Memory B cell (primary cell): ENCODE results near the gene KCNMA1.

ENCODE experiments used
- ATAC-seq: fragments of 150-1000 bp; cut with Tn5 transposase; 2 replicates; pipeline ENCODE4 v1.10.0; 2021; ENCODE audit warnings: low read depth, mild to moderate bottlenecking, moderate library complexity
- DNase-seq, 2 donors: peaks; one replicate each; pipeline ENCODE4 v3.0.0; 2022; ENCODE audit warnings: low spot score in 2 of 2
- H3K27ac Mint-ChIP-seq: one replicate; pipeline ENCODE4 v1.8.0; 2022; ENCODE audit warnings: mild to moderate bottlenecking, moderate library complexity, mixed read lengths
- H3K27me3 Mint-ChIP-seq: one replicate; pipeline ENCODE4 v1.8.0; 2022; ENCODE audit warnings: mixed read lengths
- H3K36me3 Mint-ChIP-seq: one replicate; pipeline ENCODE4 v1.8.0; 2022; ENCODE audit warnings: mild to moderate bottlenecking, mixed read lengths
- H3K4me1 Mint-ChIP-seq: one replicate; pipeline ENCODE4 v1.8.0; 2022; ENCODE audit warnings: mixed read lengths
- H3K4me3 Mint-ChIP-seq: one replicate; pipeline ENCODE4 v1.8.0; 2022; ENCODE audit warnings: mild to moderate bottlenecking, moderate library complexity, mixed read lengths
- H3K9me3 Mint-ChIP-seq: one replicate; pipeline ENCODE4 v1.8.0; 2022; ENCODE audit warnings: mixed read lengths

Gene KCNMA1

DNA sequence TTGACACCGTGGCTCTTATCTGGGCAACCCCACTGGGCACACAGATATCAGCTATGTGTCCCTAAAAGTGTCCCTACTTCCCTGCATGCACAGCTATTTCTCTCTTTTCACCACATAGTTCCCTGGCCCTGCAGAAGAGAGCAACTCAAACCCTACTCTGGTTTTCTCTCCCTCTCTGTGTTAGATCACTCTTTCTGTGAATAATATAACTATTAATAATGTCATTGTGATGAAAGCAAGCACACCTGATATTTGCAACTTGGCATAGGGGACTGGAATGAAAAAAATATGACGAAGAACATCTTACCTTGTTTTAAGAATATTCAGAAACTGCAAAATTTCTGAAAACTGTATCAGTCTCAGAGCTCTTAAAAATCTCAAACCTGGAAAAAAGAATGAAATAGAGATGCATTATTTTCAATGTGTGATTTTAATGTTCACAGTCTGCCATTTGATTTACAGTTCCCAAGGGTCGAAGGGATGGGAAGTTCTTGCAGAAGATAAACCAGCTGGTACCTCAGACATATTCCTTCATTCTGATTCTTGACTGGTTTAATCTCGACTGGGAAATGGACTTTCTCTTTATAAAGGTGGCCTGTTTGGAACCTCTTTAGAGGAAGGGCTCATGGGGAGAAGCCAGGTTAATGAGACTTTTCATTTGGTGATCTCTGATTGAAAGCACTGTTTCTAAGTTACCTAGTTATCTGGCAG, 516.8 kb downstream of the KCNMA1 start:
- no peaks in the 10 kb centered on the region for H3K4me1 Mint-ChIP-seq
- H3K4me3 Mint-ChIP-seq: no peak overlapping the region
- H3K27me3 Mint-ChIP-seq: peaks cover 7% of the 10 kb centered on the region
- no peak overlapping the region for H3K27ac Mint-ChIP-seq
- ATAC-seq: no peak
- no peaks in the 10 kb centered on the region for H3K9me3 Mint-ChIP-seq
- no peaks in the 10 kb centered on the region for H3K36me3 Mint-ChIP-seq
- no peak for DNase-seq

DNA sequence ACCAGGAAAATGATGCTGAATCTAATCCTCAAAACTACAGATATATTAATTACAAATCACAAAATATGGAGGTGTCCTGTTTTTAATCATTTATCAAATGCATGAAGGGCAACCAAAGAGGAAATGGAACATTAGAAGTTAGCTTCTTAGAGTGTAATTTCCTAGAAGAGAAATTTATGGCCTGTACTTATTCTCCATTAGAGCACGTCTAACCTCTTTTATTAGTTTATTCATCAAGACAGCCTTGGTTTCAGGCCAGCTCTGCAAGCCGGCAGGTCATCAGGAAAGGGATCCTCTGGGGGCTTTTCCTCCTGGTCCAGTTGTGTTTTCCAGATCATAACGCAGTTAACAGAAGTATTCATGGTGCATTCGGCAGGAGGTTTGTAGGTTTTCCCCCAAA, 517.6 kb downstream of the KCNMA1 start:
- Mint-ChIP-seq H3K27me3 (peaks cover 2% of the 10 kb centered on the region), H3K9me3 (no peaks in the 10 kb centered on the region), H3K4me1 (no peaks in the 10 kb centered on the region), H3K27ac (no peak overlapping the region), H3K4me3 (no peak overlapping the region), H3K36me3 (no peaks in the 10 kb centered on the region)
- no peak for DNase-seq
- ATAC-seq: no peak

- Mint-ChIP-seq H3K27ac (no peak overlapping the region), H3K27me3 (peaks cover 2% of the 10 kb centered on the region), H3K4me1 (no peaks in the 10 kb centered on the region), H3K9me3 (no peaks in the 10 kb centered on the region), H3K4me3 (no peak overlapping the region), H3K36me3 (no peaks in the 10 kb centered on the region)
- DNase-seq (no peak), ATAC-seq (no peak)
Measured at GRCh38 chr10:77118603-77119282, 518.9 kb downstream of the KCNMA1 start.

GRCh38 chr10:77117501-77117900, 520.1 kb downstream of the KCNMA1 start:
- no peak for DNase-seq
- Mint-ChIP-seq H3K9me3 (no peaks in the 10 kb centered on the region), H3K27ac (no peak overlapping the region), H3K4me1 (no peaks in the 10 kb centered on the region), H3K27me3 (peaks cover 2% of the 10 kb centered on the region), H3K4me3 (no peak overlapping the region), H3K36me3 (no peaks in the 10 kb centered on the region)
- ATAC-seq: no peak

DNA sequence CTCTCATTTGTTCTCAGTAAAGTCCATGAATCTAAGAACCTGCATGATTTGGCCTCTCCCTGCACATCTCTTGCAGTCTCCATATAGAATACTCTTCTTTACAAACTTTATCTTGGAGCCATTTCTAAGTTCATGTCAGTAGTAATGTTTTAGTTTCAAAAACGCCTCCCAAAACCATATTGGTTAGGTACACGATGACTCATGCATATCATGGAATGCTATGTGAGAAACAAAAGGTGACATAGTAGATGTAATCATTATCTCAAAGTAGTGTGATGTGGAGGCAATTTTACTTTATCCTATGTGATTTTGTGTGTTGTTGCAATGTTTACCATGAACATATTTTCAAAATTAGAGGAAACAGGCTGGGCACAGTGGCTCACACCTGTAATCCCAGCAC, 520.7 kb downstream of the KCNMA1 start:
- Mint-ChIP-seq H3K36me3 (no peaks in the 10 kb centered on the region), H3K4me3 (no peak overlapping the region), H3K4me1 (no peaks in the 10 kb centered on the region), H3K9me3 (no peaks in the 10 kb centered on the region), H3K27me3 (peaks cover 2% of the 10 kb centered on the region), H3K27ac (no peak overlapping the region)
- DNase-seq (no peak), ATAC-seq (no peak)

- no peak overlapping the region for H3K4me3 Mint-ChIP-seq
- no peaks in the 10 kb centered on the region for H3K36me3 Mint-ChIP-seq
- no peaks in the 10 kb centered on the region for H3K9me3 Mint-ChIP-seq
- H3K27me3 Mint-ChIP-seq: peaks cover 2% of the 10 kb centered on the region
- no peak overlapping the region for H3K27ac Mint-ChIP-seq
- no peak for ATAC-seq
- no peaks in the 10 kb centered on the region for H3K4me1 Mint-ChIP-seq
- no peak for DNase-seq
Measured at GRCh38 chr10:77114181-77114821, 523.3 kb downstream of the KCNMA1 start.

- ATAC-seq: no peak
- no peaks in the 10 kb centered on the region for H3K36me3 Mint-ChIP-seq
- no peaks in the 10 kb centered on the region for H3K27me3 Mint-ChIP-seq
- H3K4me1 Mint-ChIP-seq: no peaks in the 10 kb centered on the region
- no peaks in the 10 kb centered on the region for H3K9me3 Mint-ChIP-seq
- no peak overlapping the region for H3K4me3 Mint-ChIP-seq
- no peak for DNase-seq
- H3K27ac Mint-ChIP-seq: no peak overlapping the region
Measured at GRCh38 chr10:77111611-77112550, 525.7 kb downstream of the KCNMA1 start.

DNA sequence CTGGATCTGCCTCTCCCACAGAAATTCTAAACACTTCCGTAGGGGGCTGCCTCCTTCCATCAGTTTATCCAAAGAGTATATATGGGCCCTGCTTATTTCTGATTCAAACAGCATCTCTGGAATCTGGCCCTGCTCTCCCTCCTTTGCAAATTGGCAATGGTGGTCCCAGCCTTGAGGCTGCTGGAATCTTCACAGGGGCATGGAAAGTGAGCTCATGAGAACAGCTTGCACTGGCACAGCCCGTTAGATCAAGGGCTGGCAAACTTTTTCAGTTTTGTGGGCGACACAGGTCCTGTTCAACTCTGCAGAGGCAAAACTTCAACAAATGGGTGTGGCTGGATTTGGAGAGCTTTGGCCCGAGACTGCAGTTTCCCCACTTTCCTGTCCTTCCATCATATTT, 526.9 kb downstream of the KCNMA1 start:
- no peaks in the 10 kb centered on the region for H3K4me1 Mint-ChIP-seq
- no peaks in the 10 kb centered on the region for H3K36me3 Mint-ChIP-seq
- no peak for DNase-seq
- H3K27ac Mint-ChIP-seq: no peak overlapping the region
- H3K9me3 Mint-ChIP-seq: no peaks in the 10 kb centered on the region
- no peak overlapping the region for H3K4me3 Mint-ChIP-seq
- H3K27me3 Mint-ChIP-seq: no peaks in the 10 kb centered on the region
- no peak for ATAC-seq

DNA sequence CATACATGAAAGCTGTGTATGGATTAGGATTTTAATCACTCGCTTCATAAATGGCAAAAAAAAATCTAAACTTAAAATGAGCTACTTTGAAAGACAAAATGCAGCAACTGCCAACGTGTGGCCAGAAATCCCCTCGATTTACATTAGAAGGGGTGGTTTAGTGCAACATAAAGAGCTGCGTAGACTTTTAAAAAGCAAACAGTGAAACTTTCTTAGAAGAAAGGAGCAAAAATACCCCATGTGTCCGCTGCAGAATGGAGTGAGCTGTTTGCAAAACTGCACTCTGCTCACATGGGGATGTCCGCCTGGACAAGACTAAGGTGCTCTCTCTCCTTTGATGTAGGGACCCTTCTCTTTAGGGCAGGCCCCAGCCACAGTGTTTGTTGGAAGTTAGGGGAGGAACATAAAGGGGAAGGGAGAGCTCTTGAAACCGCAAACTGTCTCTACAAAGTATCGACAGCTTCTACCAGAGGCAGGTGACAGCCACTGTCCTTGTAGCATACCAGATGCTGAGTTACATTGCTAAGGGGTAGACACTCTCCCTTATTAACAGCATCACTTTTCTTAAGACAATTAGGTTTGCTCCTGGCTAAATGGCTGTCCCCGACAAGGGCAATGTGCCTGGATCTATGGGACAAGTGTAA, 528.1 kb downstream of the KCNMA1 start:
- Mint-ChIP-seq H3K9me3 (no peaks in the 10 kb centered on the region), H3K4me1 (no peaks in the 10 kb centered on the region), H3K36me3 (no peaks in the 10 kb centered on the region), H3K4me3 (no peak overlapping the region), H3K27ac (no peak overlapping the region), H3K27me3 (no peaks in the 10 kb centered on the region)
- DNase-seq (no peak), ATAC-seq (no peak)

- H3K4me3 Mint-ChIP-seq: no peak overlapping the region
- H3K4me1 Mint-ChIP-seq: no peaks in the 10 kb centered on the region
- no peaks in the 10 kb centered on the region for H3K27me3 Mint-ChIP-seq
- ATAC-seq (no peak), DNase-seq (no peak)
- H3K9me3 Mint-ChIP-seq: no peaks in the 10 kb centered on the region
- H3K27ac Mint-ChIP-seq: no peak overlapping the region
- H3K36me3 Mint-ChIP-seq: no peaks in the 10 kb centered on the region
Measured at GRCh38 chr10:77106676-77107075, 530.9 kb downstream of the KCNMA1 start.

DNA sequence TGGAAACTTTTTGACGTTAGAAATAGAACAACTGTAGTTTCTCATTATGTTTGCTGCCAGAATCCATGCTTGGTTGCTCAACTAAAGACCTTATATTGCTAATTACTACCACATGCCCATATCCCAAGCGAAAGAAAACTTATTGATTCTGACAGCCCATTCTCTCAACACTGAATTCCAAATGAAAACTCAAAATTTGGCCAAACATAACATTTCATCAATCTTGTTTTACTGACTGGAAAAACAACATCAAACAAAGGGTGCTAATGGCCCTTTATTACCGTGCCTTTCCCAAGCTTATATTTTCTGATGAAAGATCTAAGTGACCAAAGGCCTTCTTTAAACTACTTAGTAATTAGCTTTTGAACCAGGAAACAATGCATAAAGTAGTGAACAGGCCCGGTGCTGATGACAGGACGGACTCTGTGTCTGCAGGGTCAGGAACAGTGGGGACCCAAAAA, 531.8 kb downstream of the KCNMA1 start:
- ATAC-seq: no peak
- H3K4me3 Mint-ChIP-seq: no peak overlapping the region
- H3K27me3 Mint-ChIP-seq: peaks cover 3% of the 10 kb centered on the region
- no peaks in the 10 kb centered on the region for H3K9me3 Mint-ChIP-seq
- no peaks in the 10 kb centered on the region for H3K4me1 Mint-ChIP-seq
- no peak for DNase-seq
- H3K36me3 Mint-ChIP-seq: no peaks in the 10 kb centered on the region
- no peak overlapping the region for H3K27ac Mint-ChIP-seq

DNA sequence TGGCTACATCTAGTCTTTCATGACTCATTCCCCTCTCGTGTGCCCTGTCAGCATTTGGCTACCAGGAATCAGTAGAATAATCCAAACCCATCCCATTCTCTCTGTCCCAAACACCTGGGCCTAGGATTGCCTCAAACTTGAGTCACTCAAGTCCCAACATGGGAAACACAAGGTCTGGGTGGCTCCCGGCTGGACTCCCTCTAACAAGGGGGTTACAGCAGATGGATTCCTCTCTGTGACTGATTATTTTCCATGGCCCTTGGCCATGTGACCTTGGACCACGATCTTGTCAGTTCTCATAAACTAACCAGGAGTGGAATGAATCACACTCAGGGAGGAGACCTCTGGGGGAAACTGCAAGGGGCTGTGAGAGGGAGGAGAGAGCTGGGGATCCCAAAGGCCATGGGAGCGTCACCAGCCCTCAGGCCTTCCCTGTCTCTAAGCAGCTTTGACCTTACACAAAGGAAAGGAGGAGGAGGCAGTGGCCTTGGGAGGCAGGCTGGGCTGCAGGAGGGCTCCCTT, 533.1 kb downstream of the KCNMA1 start:
- H3K27me3 Mint-ChIP-seq: peaks cover 3% of the 10 kb centered on the region
- DNase-seq: no peak
- H3K27ac Mint-ChIP-seq: no peak overlapping the region

DNA sequence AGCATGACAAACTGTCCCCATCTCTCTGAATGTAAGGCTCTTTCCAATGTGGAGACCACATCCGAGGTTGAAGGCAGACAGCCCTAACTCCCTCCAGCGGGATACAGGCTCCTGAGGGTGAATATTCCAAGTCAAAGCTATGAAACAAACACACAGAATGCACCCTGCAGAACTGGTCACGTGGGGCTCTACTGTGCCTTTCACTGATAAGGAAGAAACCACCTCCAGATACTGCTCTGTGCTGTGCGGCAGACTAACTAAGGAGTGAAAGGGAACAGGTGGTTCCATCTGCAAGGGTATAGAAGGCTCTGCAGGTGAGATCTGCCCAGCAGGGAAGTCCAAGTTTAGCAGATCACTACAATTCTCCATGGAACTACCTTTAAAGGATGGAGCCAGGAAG, 534.4 kb downstream of the KCNMA1 start:
- Mint-ChIP-seq H3K27ac (no peak overlapping the region), H3K4me3 (no peak overlapping the region), H3K9me3 (no peaks in the 10 kb centered on the region), H3K36me3 (no peaks in the 10 kb centered on the region), H3K27me3 (peaks cover 3% of the 10 kb centered on the region), H3K4me1 (no peaks in the 10 kb centered on the region)
- no peak for ATAC-seq
- no peak for DNase-seq

More for the DNA sequence above, 533.1 kb downstream of the KCNMA1 start:
- no peak overlapping the region for H3K4me3 Mint-ChIP-seq
- H3K9me3 Mint-ChIP-seq: no peaks in the 10 kb centered on the region
- no peaks in the 10 kb centered on the region for H3K36me3 Mint-ChIP-seq
- no peaks in the 10 kb centered on the region for H3K4me1 Mint-ChIP-seq
- no peak for ATAC-seq
